HG03565 (cell line): ENCODE measurements around the gene RAN.
"Not testable (repeated sequence)": the region's sequence is repeated elsewhere in the genome, so short reads cannot be mapped to it uniquely, and the experiment has no call there.

Source experiments
- ATAC-seq: cut with Tn5 transposase; IDR thresholded peaks from one replicate; pipeline ENCODE4 v1.9.1; 2021; ENCODE audit warnings: mild to moderate bottlenecking, moderate library complexity; ENCODE audit not compliant: unreplicated experiment

Gene RAN

GRCh38 chr12:130877333-130877732 lies 5.5 kb downstream of the RAN start:
- ATAC-seq, result no peak

GRCh38 chr12:130878193-130879185 lies 6.6 kb downstream of the RAN start:
- ATAC-seq, result no peak

DNA sequence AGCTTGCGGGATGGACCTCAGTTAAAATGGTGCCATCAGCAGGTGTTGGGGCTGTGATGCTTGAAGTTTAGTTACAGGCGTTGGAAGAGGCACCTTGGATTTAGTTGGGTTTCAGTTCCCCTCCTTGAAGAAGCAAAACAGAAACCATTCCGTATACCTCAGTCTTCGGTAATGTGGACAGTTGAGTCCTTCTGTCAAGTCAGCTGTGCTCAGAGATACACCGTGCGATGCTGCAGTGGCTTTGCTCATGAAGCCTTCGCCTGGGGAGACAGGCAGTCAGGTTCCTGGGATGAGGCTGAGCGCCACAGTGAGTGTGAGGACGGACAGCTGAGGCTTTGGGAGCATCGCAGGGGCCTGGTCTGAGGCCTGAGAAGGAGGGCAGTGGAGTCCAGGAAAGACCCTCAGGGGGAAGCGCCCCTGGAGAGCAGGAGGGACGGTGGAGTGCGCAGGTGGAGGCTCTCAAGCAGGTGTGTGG lies 7.4 kb downstream of the RAN start:
- ATAC-seq, result peak; percentile 81

- no peak for ATAC-seq
These were observed 8.0 kb downstream of the RAN start for GRCh38 chr12:130879781-130880389.

DNA sequence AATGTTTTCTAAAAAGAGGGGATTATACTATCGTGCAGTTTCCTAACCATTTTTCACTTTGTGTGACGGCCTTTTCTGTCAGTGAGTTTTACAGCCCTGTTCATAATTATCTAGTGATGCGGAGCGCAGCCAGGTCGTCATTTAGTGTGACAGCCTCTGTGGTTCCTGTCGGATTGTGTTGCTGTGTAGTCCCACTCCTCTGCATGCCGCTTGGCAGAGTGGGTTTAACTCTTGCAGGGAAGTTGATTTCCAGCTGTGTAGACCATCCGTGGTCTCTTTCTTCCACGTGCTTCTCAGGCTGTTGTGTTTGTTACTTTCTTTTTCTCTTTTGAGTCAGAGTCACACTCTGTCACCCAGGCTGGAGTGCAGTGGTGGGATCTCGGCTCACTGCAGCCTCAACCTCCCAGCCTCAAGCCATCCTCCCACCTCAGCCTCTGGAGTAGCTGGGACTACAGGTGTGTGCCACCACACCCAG lies 8.6 kb downstream of the RAN start:
- peak; percentile 50 for ATAC-seq

- no peak for ATAC-seq
These were observed 9.2 kb downstream of the RAN start for GRCh38 chr12:130881046-130881445.

DNA sequence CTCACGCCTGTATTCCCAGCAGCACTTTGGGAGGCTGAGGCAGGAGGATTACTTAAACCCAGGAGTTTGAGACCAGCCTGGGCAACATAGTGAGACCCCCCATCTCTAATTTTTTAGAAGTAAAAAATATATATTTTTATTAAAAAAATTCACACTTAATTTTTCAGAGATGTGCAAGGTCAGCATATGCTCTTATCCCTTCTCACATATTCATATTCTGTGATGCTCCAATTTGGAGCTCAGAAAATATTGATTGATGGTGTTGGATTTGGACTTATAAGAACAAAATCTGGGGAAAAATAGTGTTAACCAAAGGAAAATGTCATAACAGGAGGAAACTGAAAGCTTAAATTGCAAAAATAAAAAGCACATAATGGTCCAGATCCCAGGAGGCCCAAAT lies 9.7 kb downstream of the RAN start:
- ATAC-seq, result no peak

DNA sequence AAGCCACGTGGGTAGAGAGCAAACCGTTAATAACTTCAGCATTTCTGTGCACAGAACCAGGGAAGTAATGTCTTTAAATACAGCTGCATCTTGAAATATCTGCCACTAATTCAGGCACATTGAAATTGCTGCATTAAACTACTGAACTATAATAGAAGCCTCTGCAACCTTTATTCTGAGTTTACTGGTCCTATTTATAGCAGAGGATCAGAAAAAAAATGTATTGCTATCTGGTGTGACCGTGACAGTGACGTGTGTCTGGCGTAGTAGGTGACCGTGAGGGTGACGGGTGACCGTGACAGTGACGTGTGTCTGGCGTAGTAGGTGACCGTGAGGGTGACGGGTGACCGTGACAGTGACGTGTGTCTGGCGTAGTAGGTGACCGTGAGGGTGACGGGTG lies 15.3 kb downstream of the RAN start:
- not testable (repeated sequence) for ATAC-seq

DNA sequence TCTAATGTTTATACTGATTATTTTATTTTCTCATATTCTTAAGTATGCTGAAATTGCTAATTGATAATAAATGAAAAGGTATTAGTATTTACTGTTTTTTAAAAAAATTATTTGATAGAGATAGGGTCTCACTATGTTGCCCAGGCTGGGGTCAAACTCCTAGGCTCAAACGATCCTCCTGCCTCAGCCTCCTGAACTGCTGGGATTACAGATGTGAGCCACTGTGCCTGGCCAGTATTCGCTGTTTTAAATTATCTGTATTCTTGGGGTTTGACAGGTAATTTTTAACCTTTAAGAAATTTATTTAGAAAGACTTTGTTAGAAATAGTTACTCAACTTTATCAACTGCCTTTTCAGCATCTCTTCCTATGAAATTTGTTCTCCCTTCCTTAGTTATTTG lies 32.2 kb downstream of the RAN start:
- no peak for ATAC-seq

GRCh38 chr12:130904936-130905455 lies 33.1 kb downstream of the RAN start:
- not testable (repeated sequence) for ATAC-seq

DNA sequence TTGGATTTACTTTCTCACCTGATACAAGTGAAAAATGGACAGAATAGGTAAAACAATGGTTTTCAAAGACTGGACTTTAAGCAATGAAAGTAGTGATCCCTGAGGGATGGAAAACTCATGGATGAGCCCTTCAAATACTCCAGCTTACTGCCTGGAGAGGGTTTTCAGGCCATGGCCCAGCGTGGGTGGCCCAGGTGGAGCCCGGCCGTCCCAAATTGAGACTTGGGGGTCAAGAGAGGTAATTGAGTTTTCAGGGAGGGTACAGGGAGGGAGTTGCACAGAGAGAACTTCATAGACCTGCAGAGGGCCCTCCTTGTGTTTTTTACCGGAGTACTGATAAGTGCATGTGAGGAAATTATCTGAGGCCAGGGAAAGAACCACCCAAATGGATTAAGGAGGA lies 37.2 kb downstream of the RAN start:
- no peak for ATAC-seq

DNA sequence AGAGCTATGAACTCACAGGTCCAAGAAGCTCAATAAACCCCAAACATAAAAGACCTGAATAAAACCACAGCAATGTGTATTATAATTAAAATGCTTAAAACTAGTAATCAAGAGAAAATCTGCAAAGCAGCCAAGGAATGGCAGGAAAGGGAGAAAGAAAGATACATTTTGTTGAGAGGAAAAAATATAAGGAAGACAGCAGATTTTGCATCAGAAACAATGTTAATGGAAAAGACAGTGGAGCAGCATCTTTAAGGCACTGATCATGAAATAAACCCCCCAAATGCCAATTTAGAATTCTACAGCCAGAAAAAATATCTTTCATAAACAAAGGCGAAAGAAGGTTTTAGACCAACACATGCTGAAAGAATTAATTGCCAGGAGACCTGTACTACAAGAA lies 39.3 kb downstream of the RAN start:
- no peak for ATAC-seq

DNA sequence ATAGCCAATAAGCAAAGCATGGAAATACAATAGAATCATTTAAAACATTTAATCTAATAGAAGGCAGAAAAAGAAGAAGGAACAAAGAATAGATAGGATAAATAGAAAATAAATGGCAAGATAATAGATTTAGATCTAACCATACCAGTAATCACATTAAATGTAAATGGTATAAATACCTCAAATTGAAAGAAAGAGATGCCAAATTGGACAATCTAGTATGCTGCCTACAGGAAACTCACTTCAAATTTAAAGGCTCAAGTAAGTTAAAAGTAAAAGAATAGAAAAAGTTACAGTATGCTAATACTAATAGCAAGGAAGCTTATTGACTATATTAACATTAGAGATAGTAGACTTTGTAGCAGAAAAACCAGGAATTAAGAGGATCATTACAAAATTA lies 40.1 kb downstream of the RAN start:
- no peak for ATAC-seq

- ATAC-seq, result no peak
These were observed 44.5 kb downstream of the RAN start for GRCh38 chr12:130916241-130916911.

DNA sequence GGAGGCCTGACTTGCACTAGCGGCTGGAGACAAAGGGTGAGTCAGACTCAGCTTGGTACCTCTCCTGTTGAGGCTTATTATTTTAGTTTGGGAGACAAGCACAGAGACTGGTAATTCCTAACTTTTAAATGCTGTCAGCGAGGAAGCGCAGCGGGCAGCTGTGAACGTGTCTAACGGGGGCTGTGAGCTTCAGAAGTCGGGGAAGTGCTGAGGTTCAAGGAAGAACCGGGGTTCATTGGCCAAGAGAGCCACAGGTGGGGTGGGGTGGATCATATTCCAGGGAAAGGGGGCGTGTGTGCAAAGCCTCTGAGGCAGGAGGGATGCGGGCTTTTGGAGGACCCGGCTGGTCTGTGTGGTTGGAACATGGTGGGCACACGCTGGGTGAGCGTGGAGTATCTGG lies 45.7 kb downstream of the RAN start:
- ATAC-seq, result no peak

DNA sequence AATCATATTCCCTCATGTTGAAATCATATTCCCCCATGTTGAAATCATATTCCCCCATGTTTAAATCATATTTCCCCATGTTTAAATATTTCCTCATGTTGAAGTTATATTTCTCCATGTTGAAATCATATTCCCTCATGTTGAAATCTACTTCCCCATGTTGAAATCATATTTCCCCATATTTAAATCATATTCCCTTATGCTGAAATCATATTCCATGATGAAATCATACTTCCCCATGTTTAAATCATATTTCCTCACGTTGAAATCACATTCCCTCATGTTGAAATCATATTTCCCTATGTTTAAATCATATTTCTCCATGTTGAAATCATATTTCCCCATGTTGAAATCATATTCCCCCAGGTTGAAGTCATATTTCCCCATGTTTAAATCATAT lies 47.2 kb downstream of the RAN start:
- ATAC-seq, result no peak

DNA sequence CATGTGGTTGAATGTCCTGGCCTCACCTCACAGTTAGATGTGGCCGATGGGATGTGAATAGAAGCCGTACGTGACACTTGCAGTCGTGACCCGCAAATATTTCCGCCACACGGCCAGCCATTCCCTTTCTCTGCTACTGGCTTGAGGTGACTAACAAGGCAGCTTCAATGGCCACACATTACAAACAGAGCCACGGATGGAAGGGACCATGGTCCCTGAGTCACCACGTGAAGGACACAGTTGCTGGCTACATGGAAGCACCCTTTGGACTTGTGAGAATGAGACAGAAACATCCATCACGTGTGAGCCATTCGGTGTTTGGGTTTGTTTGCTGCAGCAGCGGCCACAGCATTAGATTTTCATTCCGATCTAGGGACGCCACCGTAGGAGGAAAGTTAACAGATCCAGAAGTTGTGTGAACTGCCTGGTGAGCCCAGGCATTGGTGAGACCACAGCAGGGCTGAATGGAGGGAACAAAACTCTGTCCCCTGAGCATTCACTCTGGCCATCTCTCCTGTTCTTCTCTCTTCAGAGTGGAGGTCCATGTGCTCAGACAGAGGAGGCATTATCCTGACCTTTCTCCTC lies 48.3 kb downstream of the RAN start:
- ATAC-seq, result no peak

DNA sequence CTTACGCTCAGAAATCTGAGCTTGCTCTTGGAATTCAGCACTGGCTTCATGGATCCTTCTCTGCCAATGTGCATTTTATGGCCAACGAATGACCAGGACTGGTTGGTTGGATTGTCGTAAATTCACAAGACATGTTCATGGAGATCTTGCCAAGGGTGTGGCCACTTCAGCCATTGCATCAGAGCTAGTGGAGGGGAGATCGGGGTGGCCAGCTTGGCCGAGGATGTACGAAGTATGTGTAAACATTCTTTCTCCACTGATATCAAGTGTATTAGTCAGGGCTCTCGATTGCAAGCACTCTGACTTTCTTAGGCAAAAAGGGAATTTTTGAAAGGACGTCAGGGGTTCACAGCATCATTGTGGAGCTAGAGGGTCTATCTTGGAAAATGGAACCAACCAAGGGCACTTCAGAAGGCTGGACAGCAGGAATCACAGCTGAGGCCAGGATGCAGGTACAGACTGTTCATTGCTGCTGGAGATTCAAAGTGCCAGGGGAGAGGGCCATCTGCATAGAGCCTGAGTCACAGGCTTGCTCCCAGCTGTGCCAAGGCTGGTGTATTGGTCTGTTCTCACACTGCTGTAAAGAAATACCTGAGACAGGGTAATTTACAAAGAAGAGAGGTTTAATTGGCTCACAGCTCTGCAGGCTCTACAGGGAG lies 49.0 kb downstream of the RAN start:
- no peak for ATAC-seq

DNA sequence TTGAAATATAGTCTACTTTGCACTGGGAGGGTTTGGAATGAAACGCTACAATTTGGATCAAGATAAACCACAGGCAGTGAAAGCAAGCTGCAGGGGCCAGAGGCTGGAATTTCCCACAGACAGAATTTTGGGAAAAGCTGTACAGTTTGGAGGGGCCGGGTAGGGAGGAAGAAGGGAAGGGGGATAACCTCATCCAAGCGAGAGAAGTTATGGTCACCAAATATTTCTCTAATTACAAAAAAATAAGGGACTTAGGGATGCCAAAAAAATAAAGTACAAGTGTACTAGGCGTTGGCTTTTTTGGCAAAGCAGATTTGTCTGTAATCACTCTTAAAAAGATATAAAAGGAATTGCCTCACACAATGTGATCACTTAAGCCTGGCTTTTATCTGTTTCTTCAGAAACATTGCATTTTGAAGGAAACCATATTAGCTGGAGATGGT lies 50.7 kb downstream of the RAN start:
- no peak for ATAC-seq

GRCh38 chr12:130924966-130925665 lies 53.2 kb downstream of the RAN start:
- no peak for ATAC-seq
